COLO668 (cell line): ENCODE measurements around the gene DNAAF9.
"Not testable (repeated sequence)": the region's sequence is repeated elsewhere in the genome, so short reads cannot be mapped to it uniquely, and the experiment has no call there.

Source experiments
- DNase-seq: peaks from one replicate; lab custom pipeline; 2025; ENCODE audit not compliant: unreplicated experiment; lab: John Stamatoyannopoulos, UW

Gene DNAAF9

GRCh38 chr20:3407040-3407770 lies at the start of gene DNAAF9:
Gene DNAAF9 (minus strand): TSS chr20:3407669. CDS start chr20:3407557, 112 bp downstream.
- DNase-seq: peak; percentile 74

- no peak for DNase-seq
These were observed 49.2 kb upstream of the DNAAF9 start for GRCh38 chr20:3456648-3457047.

- no peak for DNase-seq
These were observed 47.4 kb upstream of the DNAAF9 start for GRCh38 chr20:3454831-3455230.

GRCh38 chr20:3452690-3453089 lies 45.2 kb upstream of the DNAAF9 start:
- no peak for DNase-seq

- no peak for DNase-seq
These were observed 44.7 kb upstream of the DNAAF9 start for GRCh38 chr20:3452136-3452535.

- no peak for DNase-seq
These were observed 41.9 kb upstream of the DNAAF9 start for GRCh38 chr20:3449319-3449718.

GRCh38 chr20:3447321-3447720 lies 39.9 kb upstream of the DNAAF9 start:
- no peak for DNase-seq

- DNase-seq: no peak
These were observed 39.3 kb upstream of the DNAAF9 start for GRCh38 chr20:3446779-3447178.

- DNase-seq: no peak
These were observed 29.6 kb upstream of the DNAAF9 start for GRCh38 chr20:3436864-3437574.

- no peak for DNase-seq
These were observed 26.8 kb upstream of the DNAAF9 start for GRCh38 chr20:3434232-3434631.

- DNase-seq: no peak
These were observed 26.3 kb upstream of the DNAAF9 start for GRCh38 chr20:3433744-3434143.

- no peak for DNase-seq
These were observed 25.4 kb upstream of the DNAAF9 start for GRCh38 chr20:3432844-3433243.

GRCh38 chr20:3431109-3431508 lies 23.6 kb upstream of the DNAAF9 start:
- DNase-seq: no peak

- DNase-seq: no peak
These were observed 23.1 kb upstream of the DNAAF9 start for GRCh38 chr20:3430376-3431069.

GRCh38 chr20:3426766-3427165 lies 19.3 kb upstream of the DNAAF9 start:
- DNase-seq: not testable (repeated sequence)

- DNase-seq: no peak
These were observed 15.7 kb upstream of the DNAAF9 start for GRCh38 chr20:3423126-3423525.

- DNase-seq: no peak
These were observed 14.5 kb upstream of the DNAAF9 start for GRCh38 chr20:3421985-3422384.

- no peak for DNase-seq
These were observed 12.8 kb upstream of the DNAAF9 start for GRCh38 chr20:3420211-3420707.

GRCh38 chr20:3418161-3418560 lies 10.7 kb upstream of the DNAAF9 start:
- DNase-seq: not testable (repeated sequence)

- no peak for DNase-seq
These were observed 6.7 kb upstream of the DNAAF9 start for GRCh38 chr20:3414122-3414521.

- no peak for DNase-seq
These were observed 6.0 kb upstream of the DNAAF9 start for GRCh38 chr20:3413393-3413889.
